GM21447 (cell line): ENCODE measurements around the gene COL11A1.
"Not testable (repeated sequence)": the region's sequence is repeated elsewhere in the genome, so short reads cannot be mapped to it uniquely, and the experiment has no call there.

Source experiments
- ATAC-seq: cut with Tn5 transposase; IDR thresholded peaks from one replicate; pipeline ENCODE4 v1.9.1; 2021; ENCODE audit not compliant: unreplicated experiment

COL11A1 gene

GRCh38 chr1:103087256-103087655 lies 21.1 kb downstream of the COL11A1 start:
- no peak for ATAC-seq

GRCh38 chr1:103084181-103084580 lies 24.1 kb downstream of the COL11A1 start:
- ATAC-seq, result no peak

GRCh38 chr1:103075316-103076000 lies 32.9 kb downstream of the COL11A1 start:
- ATAC-seq, result no peak

- ATAC-seq, result no peak
These were observed 34.1 kb downstream of the COL11A1 start for GRCh38 chr1:103074224-103074623.

- ATAC-seq, result no peak
These were observed 39.1 kb downstream of the COL11A1 start for GRCh38 chr1:103069201-103069600.

- no peak for ATAC-seq
These were observed 44.4 kb downstream of the COL11A1 start for GRCh38 chr1:103063921-103064320.

GRCh38 chr1:103058391-103058790 lies 49.9 kb downstream of the COL11A1 start:
- no peak for ATAC-seq

- no peak for ATAC-seq
These were observed 51.9 kb downstream of the COL11A1 start for GRCh38 chr1:103056423-103056822.

GRCh38 chr1:103028110-103028509 lies 80.2 kb downstream of the COL11A1 start:
- ATAC-seq, result not testable (repeated sequence)

GRCh38 chr1:103025858-103026409 lies 82.4 kb downstream of the COL11A1 start:
- no peak for ATAC-seq

GRCh38 chr1:103024051-103024450 lies 84.3 kb downstream of the COL11A1 start:
- no peak for ATAC-seq

- no peak for ATAC-seq
These were observed 106.3 kb downstream of the COL11A1 start for GRCh38 chr1:103002005-103002404.

- no peak for ATAC-seq
These were observed 129.4 kb downstream of the COL11A1 start for GRCh38 chr1:102978874-102979273.

- no peak for ATAC-seq
These were observed 131.0 kb downstream of the COL11A1 start for GRCh38 chr1:102977292-102977691.

GRCh38 chr1:102970496-102971078 lies 137.7 kb downstream of the COL11A1 start:
- peak; percentile 68 for ATAC-seq

- no peak for ATAC-seq
These were observed 140.5 kb downstream of the COL11A1 start for GRCh38 chr1:102967786-102968185.

GRCh38 chr1:102961549-102961948 lies 146.8 kb downstream of the COL11A1 start:
- no peak for ATAC-seq

- ATAC-seq, result no peak
These were observed 153.7 kb downstream of the COL11A1 start for GRCh38 chr1:102954576-102954975.

- no peak for ATAC-seq
These were observed 155.9 kb downstream of the COL11A1 start for GRCh38 chr1:102952400-102952799.

GRCh38 chr1:102942324-102942723 lies 166.0 kb downstream of the COL11A1 start:
- ATAC-seq, result no peak

GRCh38 chr1:102941366-102941947 lies 166.9 kb downstream of the COL11A1 start:
- no peak for ATAC-seq

GRCh38 chr1:102937401-102937800 lies 170.9 kb downstream of the COL11A1 start:
- no peak for ATAC-seq
